Renal cortex interstitium (tissue), 3 donors: ENCODE results near the gene ZNF554. TPM values are rescaled to one million over a fixed set of nuclear protein-coding genes. Genes with fewer than 3 reads are reported as not detected.

ENCODE experiments used
- polyA plus RNA-seq, 3 donors: library from polyadenylated mRNA; unstranded; fragments of 120-200 nt; gene quantifications; one replicate each; pipeline ENCODE4 v1.2.1, GENCODE V29; 2013; ENCODE audit not compliant: insufficient read length in 3 of 3

Gene ZNF554
- polyA plus RNA-seq, 3 donors, result 8.3 to 11.3 (median 10.3) TPM

Other genes with a start within 250 kb of the ZNF554 start
- gene GNG7, start 117.2 kb upstream of the ZNF554 start, polyA plus RNA-seq, result 1 to 10 TPM; 5.1 to 7.2 (median 5.9) TPM
- 1 to 10 TPM; 2.9 to 3.6 (median 3.5) TPM for gene DIRAS1, start 98.5 kb upstream of the ZNF554 start, polyA plus RNA-seq
- gene SLC39A3, start 79.9 kb upstream of the ZNF554 start, polyA plus RNA-seq, result 10 to 100 TPM; 23.8 to 30.3 (median 26.9) TPM
- gene SGTA, start 36.6 kb upstream of the ZNF554 start, polyA plus RNA-seq, result 10 to 100 TPM; 48.4 to 66.5 (median 62.8) TPM
- 10 to 100 TPM; 44.7 to 59.9 (median 59.8) TPM for gene THOP1, start 34.4 kb upstream of the ZNF554 start, polyA plus RNA-seq
- 10 to 100 TPM; 12.5 to 14.1 (median 12.5) TPM for gene ZNF555, start 21.6 kb downstream of the ZNF554 start, polyA plus RNA-seq
- 1 to 10 TPM in 2 of 3 donors, under 1 TPM in 1; 0.66 to 1.5 (median 1.5) TPM for gene ZNF556, start 47.5 kb downstream of the ZNF554 start, polyA plus RNA-seq
- gene ZNF57, start 81.1 kb downstream of the ZNF554 start, polyA plus RNA-seq, result 1 to 10 TPM; 6.9 to 7.6 (median 7.1) TPM
- 1 to 10 TPM; 7.6 to 9.0 (median 8.2) TPM for gene ZNF77, start 125.1 kb downstream of the ZNF554 start, polyA plus RNA-seq
- gene TLE6, start 157.7 kb downstream of the ZNF554 start, polyA plus RNA-seq, result 10 to 100 TPM in 1 of 3 donors, 1 to 10 TPM in 2; 8.1 to 10.4 (median 8.3) TPM
- gene TLE2, start 209.4 kb downstream of the ZNF554 start, polyA plus RNA-seq, result 10 to 100 TPM; 27.0 to 63.6 (median 39.6) TPM
- gene TLE5, start 242.6 kb downstream of the ZNF554 start, polyA plus RNA-seq, result 100 to 1,000 TPM; 419 to 491 (median 450) TPM